ENCODE measurements around the gene TM7SF2. TPM values are rescaled to one million over a fixed set of nuclear protein-coding genes. Genes with fewer than 3 reads are reported as not detected.
A peak's percentile ranks its signal among the peaks of the same experiment; 100 is the strongest.

The TM7SF2 gene
- total and polyA plus RNA-seq, 5 donors from 2014 or later, result 8.0 to 20.2 (median 10.4) TPM

- Histone ChIP-seq H3K27me3 (ENCODE audit: control insufficient read depth, insufficient read depth, low read length) (no peaks in the 10 kb centered on the region), H3K4me1 (ENCODE audit: control insufficient read depth, insufficient read depth, low read length, poor library complexity, severe bottlenecking) (peaks cover 52% of the 10 kb centered on the region), H3K36me3 (ENCODE audit: control insufficient read depth, insufficient read depth, low read length) (peaks cover 14% of the 10 kb centered on the region), H3K27ac (ENCODE audit: insufficient read depth, low read length, poor library complexity, severe bottlenecking) (peak overlapping the region; percentile 69), H3K9me3 (ENCODE audit: control insufficient read depth in 2 of 2, low read length in 2 of 2) (no peaks in the 10 kb centered on the region), H3K4me3 (ENCODE audit: low read depth, low read length) (no peak overlapping the region)
- Mint-ChIP-seq H3K27ac (peak overlapping the region; percentile 20 to 89 (median 86)), H3K9me3 (no peaks in the 10 kb centered on the region), H3K4me3 (peak overlapping the region; percentile 71 to 91 (median 86)), H3K27me3 (peaks cover 5% of the 10 kb centered on the region), H3K4me1 (peaks cover 1 to 60% (median 27%) of the 10 kb centered on the region in 4 donors), H3K36me3 (peaks cover 5% of the 10 kb centered on the region)
- peak; percentile 39 to 53 for ATAC-seq (ENCODE audit: low read depth in 2 of 2)
- DNase-seq, result peak; percentile 62 to 79 (median 78)
These were observed 1.1 kb downstream of the TM7SF2 start for GRCh38 chr11:65112546-65113360.

- H3K4me3 Mint-ChIP-seq, result peak overlapping the region; percentile 71 to 91 (median 86)
- H3K9me3 ChIP-seq (ENCODE audit: control insufficient read depth in 2 of 2, low read length in 2 of 2), result no peaks in the 10 kb centered on the region
These were observed 1.7 kb downstream of the TM7SF2 start for GRCh38 chr11:65113361-65113756.

GRCh38 chr11:65113839-65114238 lies 2.2 kb downstream of the TM7SF2 start:
- no peak overlapping the region for H3K27ac ChIP-seq (ENCODE audit: insufficient read depth, low read length, poor library complexity, severe bottlenecking)
- peaks cover 5% of the 10 kb centered on the region for H3K27me3 Mint-ChIP-seq
- H3K4me3 Mint-ChIP-seq, result peak overlapping the region; percentile 27 to 91 (median 86)
- H3K27me3 ChIP-seq (ENCODE audit: control insufficient read depth, insufficient read depth, low read length), result no peaks in the 10 kb centered on the region
- ATAC-seq (ENCODE audit: low read depth in 2 of 2) (no peak), DNase-seq (no peak)
- peaks cover 55% of the 10 kb centered on the region for H3K4me1 ChIP-seq (ENCODE audit: control insufficient read depth, insufficient read depth, low read length, poor library complexity, severe bottlenecking)
- no peak overlapping the region for H3K4me3 ChIP-seq (ENCODE audit: low read depth, low read length)
- H3K4me1 Mint-ChIP-seq, result peaks cover 4 to 66% (median 32%) of the 10 kb centered on the region in 4 donors
- H3K36me3 Mint-ChIP-seq, result peaks cover 13% of the 10 kb centered on the region
- H3K9me3 Mint-ChIP-seq, result no peaks in the 10 kb centered on the region
- no peaks in the 10 kb centered on the region for H3K9me3 ChIP-seq (ENCODE audit: control insufficient read depth in 2 of 2, low read length in 2 of 2)
- peaks cover 17% of the 10 kb centered on the region for H3K36me3 ChIP-seq (ENCODE audit: control insufficient read depth, insufficient read depth, low read length)
- peak overlapping the region in 2 of 3 donors; percentile 86 to 89 for H3K27ac Mint-ChIP-seq

More at GRCh38 chr11:65113361-65113756, 1.7 kb downstream of the TM7SF2 start:
- Histone ChIP-seq H3K4me1 (ENCODE audit: control insufficient read depth, insufficient read depth, low read length, poor library complexity, severe bottlenecking) (peaks cover 55% of the 10 kb centered on the region), H3K36me3 (ENCODE audit: control insufficient read depth, insufficient read depth, low read length) (peaks cover 15% of the 10 kb centered on the region), H3K27ac (ENCODE audit: insufficient read depth, low read length, poor library complexity, severe bottlenecking) (no peak overlapping the region), H3K4me3 (ENCODE audit: low read depth, low read length) (no peak overlapping the region), H3K27me3 (ENCODE audit: control insufficient read depth, insufficient read depth, low read length) (no peaks in the 10 kb centered on the region)
- peaks cover 8% of the 10 kb centered on the region for H3K36me3 Mint-ChIP-seq
- peaks cover 4 to 62% (median 30%) of the 10 kb centered on the region in 4 donors for H3K4me1 Mint-ChIP-seq
- H3K27me3 Mint-ChIP-seq, result peaks cover 5% of the 10 kb centered on the region
- peak overlapping the region in 2 of 3 donors; percentile 86 to 89 for H3K27ac Mint-ChIP-seq
- ATAC-seq (ENCODE audit: low read depth in 2 of 2) (no peak), DNase-seq (no peak)
- H3K9me3 Mint-ChIP-seq, result no peaks in the 10 kb centered on the region

GRCh38 chr11:65114538-65115171 lies 3.0 kb downstream of the TM7SF2 start:
- Mint-ChIP-seq H3K9me3 (no peaks in the 10 kb centered on the region), H3K27ac (peak overlapping the region in 1 of 3 donors; percentile 32), H3K36me3 (peaks cover 16% of the 10 kb centered on the region), H3K27me3 (peaks cover 5% of the 10 kb centered on the region), H3K4me1 (peaks cover 4 to 68% (median 33%) of the 10 kb centered on the region in 4 donors), H3K4me3 (peak overlapping the region; percentile 15 to 91 (median 86))
- Histone ChIP-seq H3K27ac (ENCODE audit: insufficient read depth, low read length, poor library complexity, severe bottlenecking) (no peak overlapping the region), H3K27me3 (ENCODE audit: control insufficient read depth, insufficient read depth, low read length) (no peaks in the 10 kb centered on the region), H3K4me1 (ENCODE audit: control insufficient read depth, insufficient read depth, low read length, poor library complexity, severe bottlenecking) (peaks cover 55% of the 10 kb centered on the region), H3K9me3 (ENCODE audit: control insufficient read depth in 2 of 2, low read length in 2 of 2) (no peaks in the 10 kb centered on the region), H3K4me3 (ENCODE audit: low read depth, low read length) (no peak overlapping the region), H3K36me3 (ENCODE audit: control insufficient read depth, insufficient read depth, low read length) (peaks cover 14% of the 10 kb centered on the region)
- ATAC-seq (ENCODE audit: low read depth in 2 of 2), result no peak
- DNase-seq, result no peak

GRCh38 chr11:65115361-65116082 lies 3.9 kb downstream of the TM7SF2 start:
- peaks cover 21% of the 10 kb centered on the region for H3K36me3 Mint-ChIP-seq
- H3K36me3 ChIP-seq (ENCODE audit: control insufficient read depth, insufficient read depth, low read length), result peaks cover 20% of the 10 kb centered on the region
- H3K4me3 Mint-ChIP-seq, result peak overlapping the region; percentile 77 to 93 (median 88)
- H3K27me3 ChIP-seq (ENCODE audit: control insufficient read depth, insufficient read depth, low read length), result no peaks in the 10 kb centered on the region
- no peaks in the 10 kb centered on the region for H3K9me3 ChIP-seq (ENCODE audit: control insufficient read depth in 2 of 2, low read length in 2 of 2)
- H3K27ac Mint-ChIP-seq, result peak overlapping the region; percentile 25 to 95 (median 32)
- H3K4me1 ChIP-seq (ENCODE audit: control insufficient read depth, insufficient read depth, low read length, poor library complexity, severe bottlenecking), result peaks cover 53% of the 10 kb centered on the region
- no peak for DNase-seq
- H3K9me3 Mint-ChIP-seq, result no peaks in the 10 kb centered on the region
- no peak for ATAC-seq (ENCODE audit: low read depth in 2 of 2)
- peaks cover 5% of the 10 kb centered on the region for H3K27me3 Mint-ChIP-seq
- peaks cover 4 to 71% (median 29%) of the 10 kb centered on the region in 4 donors for H3K4me1 Mint-ChIP-seq
- H3K4me3 ChIP-seq (ENCODE audit: low read depth, low read length), result no peak overlapping the region
- H3K27ac ChIP-seq (ENCODE audit: insufficient read depth, low read length, poor library complexity, severe bottlenecking), result peak overlapping the region; percentile 96

- Mint-ChIP-seq H3K36me3 (peaks cover 27% of the 10 kb centered on the region), H3K27me3 (peaks cover 5% of the 10 kb centered on the region), H3K27ac (peak overlapping the region; percentile 43 to 97 (median 95)), H3K9me3 (no peaks in the 10 kb centered on the region), H3K4me1 (peaks cover 4 to 67% (median 26%) of the 10 kb centered on the region in 4 donors), H3K4me3 (peak overlapping the region; percentile 90 to 96 (median 92))
- H3K27me3 ChIP-seq (ENCODE audit: control insufficient read depth, insufficient read depth, low read length), result no peaks in the 10 kb centered on the region
- no peaks in the 10 kb centered on the region for H3K9me3 ChIP-seq (ENCODE audit: control insufficient read depth in 2 of 2, low read length in 2 of 2)
- H3K4me1 ChIP-seq (ENCODE audit: control insufficient read depth, insufficient read depth, low read length, poor library complexity, severe bottlenecking), result peaks cover 53% of the 10 kb centered on the region
- peak overlapping the region; percentile 13 for H3K4me3 ChIP-seq (ENCODE audit: low read depth, low read length)
- H3K36me3 ChIP-seq (ENCODE audit: control insufficient read depth, insufficient read depth, low read length), result peaks cover 28% of the 10 kb centered on the region
- DNase-seq, result peak; percentile 43 to 84 (median 71)
- peak overlapping the region; percentile 96 for H3K27ac ChIP-seq (ENCODE audit: insufficient read depth, low read length, poor library complexity, severe bottlenecking)
- peak; percentile 13 to 30 for ATAC-seq (ENCODE audit: low read depth in 2 of 2)
These were observed 4.9 kb downstream of the TM7SF2 start for GRCh38 chr11:65116370-65117205.
